Mucosa of gallbladder (tissue), 1 donor: ENCODE results near the gene ANKRD36C. TPM values are rescaled to one million over a fixed set of nuclear protein-coding genes. Genes with fewer than 3 reads are reported as not detected.
"Not testable (repeated sequence)": the region's sequence is repeated elsewhere in the genome, so short reads cannot be mapped to it uniquely, and the experiment has no call there.

Experiments used
- DNase-seq: peaks from one replicate; pipeline ENCODE4 v3.0.0-alpha.2; 2020; ENCODE audit warnings: low spot score
- total RNA-seq: library from RNA; stranded (reverse); gene quantifications from one replicate; pipeline ENCODE4 v1.2.1, GENCODE V29; 2021
- donor health status: DM: no; HTN: no; CAD: no.

ANKRD36C gene
- total RNA-seq, 1 donor from 2014 or later = 18.5 TPM

DNA sequence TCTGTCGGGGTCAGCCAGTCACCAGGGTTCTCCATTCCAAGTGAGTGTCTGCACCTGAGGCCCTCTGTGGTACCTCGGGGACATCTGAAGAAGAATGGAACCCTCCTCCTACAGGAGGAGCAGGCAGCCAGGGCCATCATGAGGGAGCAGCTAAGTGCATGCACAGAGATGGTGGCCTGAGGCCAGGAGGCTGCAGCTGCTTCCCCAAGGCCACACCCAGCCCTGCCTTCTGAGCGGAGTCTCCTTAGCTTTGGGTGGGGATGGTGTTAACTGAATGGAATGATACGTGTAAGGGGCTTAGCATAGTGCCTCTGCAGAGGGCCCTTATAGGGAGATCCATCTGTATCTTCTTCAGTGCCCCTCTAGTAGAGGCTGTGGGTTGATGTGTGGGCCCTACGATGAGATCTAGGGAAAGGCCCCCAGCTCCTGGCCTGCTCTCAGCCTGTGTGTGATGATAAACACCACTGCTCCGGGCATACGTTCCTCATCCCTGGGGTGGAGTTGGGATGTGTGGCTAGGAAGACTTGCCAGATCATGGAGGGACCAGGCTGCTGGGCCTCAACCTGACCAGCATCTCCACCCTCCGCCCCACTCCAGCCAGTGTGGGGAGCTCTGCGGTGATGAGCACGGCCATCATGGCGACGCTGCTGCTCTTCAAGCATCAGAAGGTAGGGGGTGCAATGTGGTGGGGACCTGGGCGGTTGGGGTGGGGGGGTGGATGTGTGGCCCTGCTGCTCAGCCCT, 192.3 kb downstream of the ANKRD36C start:
- DNase-seq = not testable (repeated sequence)

DNA sequence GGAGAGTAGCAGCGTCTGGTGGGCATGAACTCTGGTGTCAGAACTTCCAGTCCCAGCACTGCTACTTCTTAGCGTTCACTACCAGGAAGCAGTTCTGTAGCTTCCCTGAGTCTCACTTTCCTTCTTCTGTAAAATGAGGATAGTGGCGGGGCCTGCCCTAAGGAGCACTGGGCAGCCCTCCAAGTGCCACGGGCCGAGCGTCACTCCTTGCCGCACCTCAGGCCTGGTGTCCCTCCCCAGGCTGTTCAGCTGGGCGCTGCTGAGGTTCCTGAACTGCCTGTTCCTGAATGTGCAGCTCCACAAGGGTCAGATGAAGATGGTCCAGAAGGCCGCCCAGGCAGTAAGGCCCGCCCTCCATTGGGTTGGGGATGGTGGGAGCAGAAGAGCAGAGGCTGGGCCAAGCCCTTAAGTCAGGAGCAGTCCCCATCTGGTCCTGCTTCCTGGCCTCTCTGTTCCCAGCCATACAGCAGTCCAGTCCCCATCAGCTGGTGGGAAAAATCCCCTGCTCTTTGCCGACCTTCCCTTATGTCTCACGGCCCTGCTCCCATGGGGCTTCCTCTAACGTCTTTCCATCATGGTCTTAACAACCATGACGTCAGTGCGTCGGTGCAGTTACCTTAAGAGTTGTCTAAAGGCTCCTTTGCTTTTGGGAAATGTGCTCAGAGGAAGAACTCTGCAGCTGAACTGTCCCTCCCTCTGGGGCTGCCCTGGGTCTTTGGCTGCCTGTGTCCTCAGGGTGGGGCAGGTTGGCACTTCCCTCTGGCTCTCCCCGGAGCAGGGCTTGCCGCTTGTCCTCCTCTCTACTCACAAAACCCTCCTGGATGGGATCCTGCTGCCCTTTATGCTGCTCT, 195.2 kb downstream of the ANKRD36C start:
- DNase-seq = not testable (repeated sequence)

- DNase-seq = not testable (repeated sequence)
Measured at GRCh38 chr2:95793970-95794369, 197.7 kb downstream of the ANKRD36C start.

DNA sequence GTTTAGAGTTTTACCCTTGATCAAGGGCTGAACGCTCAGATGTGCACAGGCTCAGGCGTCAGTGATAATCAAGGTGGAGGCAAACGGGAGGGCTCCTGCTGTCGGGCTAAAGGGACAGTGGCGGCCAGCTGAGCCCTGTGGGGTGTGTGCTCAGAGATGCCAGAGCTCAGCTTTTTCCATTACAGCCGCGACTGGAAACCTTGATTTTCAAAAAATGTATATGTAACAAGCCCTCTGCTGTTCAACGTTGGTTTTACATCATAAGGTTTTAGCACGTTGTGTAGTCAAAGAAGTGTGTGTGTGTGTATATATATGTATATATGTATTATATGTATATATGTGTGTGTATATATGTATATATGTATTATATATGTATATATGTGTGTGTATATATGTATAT, 201.4 kb downstream of the ANKRD36C start:
- not testable (repeated sequence) for DNase-seq

GRCh38 chr2:95789385-95789784, 202.2 kb downstream of the ANKRD36C start:
- DNase-seq = not testable (repeated sequence)

- not testable (repeated sequence) for DNase-seq
Measured at GRCh38 chr2:95788642-95789041, 203.0 kb downstream of the ANKRD36C start.

Other genes starting within 250 kb of the ANKRD36C start
- gene GPAT2, start 43.1 kb upstream of the ANKRD36C start, total RNA-seq = 3.0 TPM
- 0.95 TPM for gene ADRA2B, start 124.7 kb upstream of the ANKRD36C start, total RNA-seq
- gene ASTL, start 146.7 kb upstream of the ANKRD36C start, total RNA-seq = not detected
- gene DUSP2, start 153.6 kb upstream of the ANKRD36C start, total RNA-seq = 11.3 TPM
- 117 TPM for gene STARD7, start 217.0 kb upstream of the ANKRD36C start, total RNA-seq